ENCODE results near the gene RAP1GAP2. TPM values are rescaled to one million over a fixed set of nuclear protein-coding genes. Genes with fewer than 3 reads are reported as not detected.

The RAP1GAP2 gene
- total and polyA plus RNA-seq, 7 donors, result 0.25 to 2.0 (median 0.84) TPM

GRCh38 chr17:2805961-2806360 is 9.7 kb downstream of the RAP1GAP2 start:
- H3K4me1 ChIP-seq, result no peaks in the 10 kb centered on the region
- H3K27ac ChIP-seq, result no peak overlapping the region
- ATAC-seq (no peak), DNase-seq (no peak)
- H3K27me3 ChIP-seq (ENCODE audit: insufficient read depth in 3 of 3, low read length in 2 of 3), result no peaks in the 10 kb centered on the region
- WGBS, 3 donors, result 14 to 28% (median 18%) methylated on average over 3 of the region's 3 CpGs
- intact Hi-C loops (cut with DNase I), result no loop called here
- no peaks in the 10 kb centered on the region for H3K9me3 ChIP-seq
- no peak for TF ChIP-seq CTCF (IDR thresholded peaks at IDR 0.05)
- H3K36me3 ChIP-seq (ENCODE audit: insufficient read depth in 1 of 2, low read depth in 1 of 2), result no peaks in the 10 kb centered on the region
- no peak overlapping the region for H3K4me3 ChIP-seq

DNA sequence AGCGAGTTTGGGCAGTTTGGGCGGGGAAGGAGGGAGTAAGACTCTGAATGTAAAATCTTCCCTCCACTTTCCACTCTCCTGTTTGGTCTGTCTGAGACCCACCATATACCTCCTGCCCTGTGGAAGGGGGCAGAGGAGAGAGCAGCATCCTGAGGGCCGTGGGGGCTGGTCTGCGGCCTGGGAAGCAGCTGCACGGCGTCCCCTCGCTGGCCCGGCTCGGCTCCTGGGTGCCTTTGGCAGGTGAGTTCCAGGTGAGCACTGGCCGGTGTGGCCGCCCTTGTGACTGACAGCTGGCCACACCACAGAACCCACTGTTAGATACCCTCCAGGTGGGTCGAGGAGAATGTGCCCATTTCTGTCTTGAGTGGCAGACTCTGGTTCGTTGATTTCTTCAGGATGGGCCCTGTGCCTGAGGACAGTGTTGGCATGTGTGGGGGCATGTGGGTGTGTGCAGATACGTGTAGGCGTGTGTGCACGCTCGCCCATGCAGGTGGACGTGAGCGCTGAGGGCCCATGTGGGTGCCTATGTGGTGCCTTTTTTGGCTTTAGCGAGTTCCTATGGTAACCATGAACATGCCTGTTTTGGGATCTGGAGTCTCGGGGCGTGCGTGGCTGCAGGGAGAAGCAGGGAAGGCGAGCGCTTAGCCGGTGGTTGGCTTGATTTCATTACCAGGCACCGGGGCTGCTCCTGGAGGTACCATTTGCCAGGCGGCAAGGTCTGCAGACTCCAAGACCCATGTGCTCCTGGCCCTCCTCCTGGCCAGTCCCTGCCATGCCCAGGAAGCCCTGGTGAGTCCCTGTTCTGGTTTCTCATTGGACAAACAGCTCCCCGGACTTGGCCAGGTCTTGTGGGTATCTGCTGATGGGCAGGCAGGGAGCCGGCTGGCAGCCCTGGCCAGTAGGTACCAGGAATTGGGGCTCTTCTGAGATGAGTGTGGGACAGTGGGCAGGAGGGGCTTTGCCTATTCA is 12.4 kb downstream of the RAP1GAP2 start:
- ATAC-seq (no peak), DNase-seq (no peak)
- no peak overlapping the region for H3K4me3 ChIP-seq
- no peak overlapping the region for H3K27ac ChIP-seq
- no peak for TF ChIP-seq CTCF (IDR thresholded peaks at IDR 0.05)
- 85 to 87% (median 86%) methylated on average over 30 of the region's 30 CpGs for WGBS, 3 donors
- no peaks in the 10 kb centered on the region for H3K4me1 ChIP-seq
- H3K27me3 ChIP-seq (ENCODE audit: insufficient read depth in 3 of 3, low read length in 2 of 3), result peaks cover 0 to 17% (median 0%) of the 10 kb centered on the region in 3 donors
- H3K9me3 ChIP-seq, result no peaks in the 10 kb centered on the region
- no peaks in the 10 kb centered on the region for H3K36me3 ChIP-seq (ENCODE audit: insufficient read depth in 1 of 2, low read depth in 1 of 2)
- intact Hi-C loops (cut with DNase I), result no loop called here

GRCh38 chr17:2809337-2809736 is 13.1 kb downstream of the RAP1GAP2 start:
- WGBS, 3 donors, result 83 to 89% (median 85%) methylated on average over 14 of the region's 14 CpGs
- Histone ChIP-seq H3K4me1 (no peaks in the 10 kb centered on the region), H3K27ac (no peak overlapping the region), H3K4me3 (no peak overlapping the region), H3K9me3 (no peaks in the 10 kb centered on the region), H3K27me3 (ENCODE audit: insufficient read depth in 3 of 3, low read length in 2 of 3) (peaks cover 0 to 17% (median 0%) of the 10 kb centered on the region in 3 donors), H3K36me3 (ENCODE audit: insufficient read depth in 1 of 2, low read depth in 1 of 2) (no peaks in the 10 kb centered on the region)
- intact Hi-C loops (cut with DNase I), result no loop called here
- ATAC-seq (no peak), DNase-seq (no peak)
- no peak for TF ChIP-seq CTCF (IDR thresholded peaks at IDR 0.05)

GRCh38 chr17:2814049-2814448 is 17.8 kb downstream of the RAP1GAP2 start:
- intact Hi-C loops (cut with DNase I), result no loop called here
- H3K27me3 ChIP-seq (ENCODE audit: insufficient read depth in 3 of 3, low read length in 2 of 3), result peaks cover 0 to 20% (median 0%) of the 10 kb centered on the region in 3 donors
- no peak for TF ChIP-seq CTCF (IDR thresholded peaks at IDR 0.05)
- no peak overlapping the region for H3K27ac ChIP-seq
- no peaks in the 10 kb centered on the region for H3K4me1 ChIP-seq
- DNase-seq (no peak), ATAC-seq (no peak)
- peak overlapping the region; percentile 11 for H3K4me3 ChIP-seq
- H3K36me3 ChIP-seq (ENCODE audit: insufficient read depth in 1 of 2, low read depth in 1 of 2), result no peaks in the 10 kb centered on the region
- H3K9me3 ChIP-seq, result no peaks in the 10 kb centered on the region
- WGBS, 3 donors, result 51 to 71% (median 55%) methylated on average over 5 of the region's 5 CpGs

Measured in psoas muscle (tissue), 8 donors.